Esophagus squamous epithelium (tissue), 5 donors: ENCODE measurements around the gene TPPP. TPM values are rescaled to one million over a fixed set of nuclear protein-coding genes. Genes with fewer than 3 reads are reported as not detected.
"Not testable (repeated sequence)": the region's sequence is repeated elsewhere in the genome, so short reads cannot be mapped to it uniquely, and the experiment has no call there.

Experiments
- DNase-seq: peaks from one replicate; lab custom pipeline; 2025; lab: John Stamatoyannopoulos, UW
- H3K27ac ChIP-seq, 4 donors: fragments of 200-600 bp; sonication (generic); one replicate each; pipeline ENCODE4 v1.5.1; 2016 to 2019; ENCODE audit warnings: mild to moderate bottlenecking in 1 of 4
- H3K27me3 ChIP-seq, 4 donors: fragments of 200-600 bp; sonication (generic); 1 replicate in 3 of 4; 2 replicates in 1 of 4; pipeline versions ENCODE4 v1.5.1 to v1.6.0; 2017 to 2021; ENCODE audit warnings: antibody characterized with exemption in 1 of 4
- H3K36me3 ChIP-seq, 3 donors: fragments of 200-600 bp; sonication (generic); one replicate each; pipeline ENCODE4 v1.5.1; 2016 to 2019
- H3K4me1 ChIP-seq, 3 donors: fragments of 200-600 bp; sonication (generic); one replicate each; pipeline ENCODE4 v1.5.1; 2017 to 2019
- H3K4me3 ChIP-seq, 4 donors: fragments of 200-600 bp; sonication (generic); 1 replicate in 3 of 4; 2 replicates in 1 of 4; pipeline ENCODE4 v1.5.1; 2016 to 2019; ENCODE audit warnings: mild to moderate bottlenecking in 2 of 4, moderate library complexity in 1 of 4
- H3K9me3 ChIP-seq, 3 donors: fragments of 200-600 bp; sonication (generic); one replicate each; pipeline ENCODE4 v1.5.1; 2016 to 2019
- CTCF ChIP-seq, 6 experiments: fragments of 450-650 bp in 4 of 6; fragments of 200-600 bp in 2 of 6; sonication (generic) in 2 of 6; IDR thresholded peaks; one replicate each; pipeline ENCODE4 v1.5.1; 2016 to 2019; ENCODE audit warnings: antibody characterized with exemption in 6 of 6, mild to moderate bottlenecking in 4 of 6, moderate library complexity in 4 of 6
- POLR2A ChIP-seq, 4 donors: fragments of 450-650 bp; IDR thresholded peaks; one replicate each; pipeline ENCODE4 v1.6.1; 2017; ENCODE audit warnings: antibody characterized with exemption in 4 of 4, mild to moderate bottlenecking in 4 of 4, moderate library complexity in 3 of 4
- WGBS, 2 donors: methylation state at CpG; one replicate each; pipeline ENCODE4 v1.1.5; 2018; 5-methylcytosine and 5-hydroxymethylcytosine counted together
- intact Hi-C: fragments of 100-400 bp; cut with DNase I; formaldehyde crosslinking; loops from one replicate; pipeline ENCODE4 v1.15.0; 2022
- total RNA-seq, 4 donors: library from RNA; depleted of rRNA; stranded (reverse); fragments of >200 nt; gene quantifications; one replicate each; pipeline ENCODE4 v1.1.0, GENCODE V29; 2016
- donor health status: DM: yes; HTN: yes; CAD: no.

Gene TPPP
- total RNA-seq, 4 donors from 2014 or later, result 1.7 to 5.8 (median 5.5) TPM

- TF ChIP-seq CTCF (IDR thresholded peaks at IDR 0.05), result no peak
- TF ChIP-seq POLR2A (IDR thresholded peaks at IDR 0.05), result no peak
- intact Hi-C loops, result no loop called here
- no peak for DNase-seq
- H3K27ac ChIP-seq, result no peak overlapping the region
- WGBS, 2 donors, result 88 to 97% methylated on average over 6 of the region's 12 CpGs
- no peak overlapping the region for H3K4me3 ChIP-seq
- no peaks in the 10 kb centered on the region for H3K9me3 ChIP-seq
- peaks cover 7 to 60% (median 9%) of the 10 kb centered on the region in 3 donors for H3K36me3 ChIP-seq
- no peaks in the 10 kb centered on the region for H3K27me3 ChIP-seq
- no peaks in the 10 kb centered on the region for H3K4me1 ChIP-seq
Observed at GRCh38 chr5:634191-634590, 59.0 kb downstream of the TPPP start.

- Histone ChIP-seq H3K27me3 (no peaks in the 10 kb centered on the region), H3K36me3 (peaks cover 0 to 53% (median 9%) of the 10 kb centered on the region in 3 donors), H3K27ac (no peak overlapping the region), H3K4me3 (no peak overlapping the region), H3K9me3 (no peaks in the 10 kb centered on the region), H3K4me1 (no peaks in the 10 kb centered on the region)
- WGBS, 2 donors, result 60 to 87% methylated on average over 2 to 8 of the region's 20 CpGs
- TF ChIP-seq POLR2A (IDR thresholded peaks at IDR 0.05), result no peak
- no peak for TF ChIP-seq CTCF (IDR thresholded peaks at IDR 0.05)
- no peak for DNase-seq
- intact Hi-C loops, result no loop called here
Observed at GRCh38 chr5:633501-633955, 59.6 kb downstream of the TPPP start.

- DNase-seq, H3K4me1 ChIP-seq, H3K27ac ChIP-seq, intact Hi-C loops, H3K4me3 ChIP-seq, H3K9me3 ChIP-seq, H3K27me3 ChIP-seq: not testable (repeated sequence)
- peaks cover 0 to 39% (median 5%) of the 10 kb centered on the region in 3 donors for H3K36me3 ChIP-seq
- 72 to 94% methylated on average over 6 to 10 of the region's 21 CpGs for WGBS, 2 donors
Observed at GRCh38 chr5:628351-629205, 64.6 kb downstream of the TPPP start.

- 96% methylated on average over 16 to 24 of the region's 24 CpGs for WGBS, 2 donors
- no peak for DNase-seq
Observed at GRCh38 chr5:627840-628239, 65.3 kb downstream of the TPPP start.

GRCh38 chr5:626850-627249 lies 66.3 kb downstream of the TPPP start:
- H3K9me3 ChIP-seq, result no peaks in the 10 kb centered on the region
- DNase-seq, result no peak
- 81 to 85% methylated on average over 3 of the region's 3 CpGs for WGBS, 2 donors
- no peaks in the 10 kb centered on the region for H3K4me1 ChIP-seq
- intact Hi-C loops, result no loop called here
- no peak for TF ChIP-seq CTCF (IDR thresholded peaks at IDR 0.05)
- no peak for TF ChIP-seq POLR2A (IDR thresholded peaks at IDR 0.05)
- H3K4me3 ChIP-seq, result no peak overlapping the region
- no peak overlapping the region for H3K27ac ChIP-seq
- H3K27me3 ChIP-seq, result no peaks in the 10 kb centered on the region
- peaks cover 0 to 42% (median 5%) of the 10 kb centered on the region in 3 donors for H3K36me3 ChIP-seq

More at GRCh38 chr5:627840-628239, 65.3 kb downstream of the TPPP start:
- peaks cover 0 to 35% (median 5%) of the 10 kb centered on the region in 3 donors for H3K36me3 ChIP-seq
- H3K4me1 ChIP-seq, result no peaks in the 10 kb centered on the region
- intact Hi-C loops, result no loop called here
- no peak overlapping the region for H3K4me3 ChIP-seq
- H3K27ac ChIP-seq, result no peak overlapping the region
- TF ChIP-seq CTCF (IDR thresholded peaks at IDR 0.05) (no peak), POLR2A (IDR thresholded peaks at IDR 0.05) (no peak)
- H3K27me3 ChIP-seq, result no peaks in the 10 kb centered on the region
- H3K9me3 ChIP-seq, result no peaks in the 10 kb centered on the region
